DMS114 treated with DMSO at 0.1 percent for 48 hours (cell line): Measurements from ENCODE around the gene RAET1G.
"Not testable (repeated sequence)": the region's sequence is repeated elsewhere in the genome, so short reads cannot be mapped to it uniquely, and the experiment has no call there.

Experiments
- DNase-seq: peaks from one replicate; lab custom pipeline; 2025; ENCODE audit not compliant: unreplicated experiment; lab: John Stamatoyannopoulos, UW

RAET1G gene

GRCh38 chr6:149897855-149898744 lies 24.8 kb downstream of the RAET1G start, which contains the start of gene RAET1E:
RAET1E (minus strand) TSS chr6:149898113; CDS start chr6:149890901, 7,212 bp downstream.
- DNase-seq: no peak

- no peak for DNase-seq
Observed at GRCh38 chr6:149897015-149897697, 25.8 kb downstream of the RAET1G start.

- no peak for DNase-seq
Observed at GRCh38 chr6:149896491-149896890, 26.4 kb downstream of the RAET1G start.

GRCh38 chr6:149895833-149896271 lies 27.1 kb downstream of the RAET1G start:
- DNase-seq: no peak

- DNase-seq: no peak
Observed at GRCh38 chr6:149895048-149895590, 27.8 kb downstream of the RAET1G start.

- not testable (repeated sequence) for DNase-seq
Observed at GRCh38 chr6:149891864-149892263, 31.1 kb downstream of the RAET1G start.

- no peak for DNase-seq
Observed at GRCh38 chr6:149891259-149891658, 31.7 kb downstream of the RAET1G start.

- DNase-seq: no peak
Observed at GRCh38 chr6:149890629-149891045, 32.3 kb downstream of the RAET1G start.

- DNase-seq: no peak
Observed at GRCh38 chr6:149889326-149889725, 33.6 kb downstream of the RAET1G start.

- no peak for DNase-seq
Observed at GRCh38 chr6:149888659-149889058, 34.3 kb downstream of the RAET1G start.

- DNase-seq: no peak
Observed at GRCh38 chr6:149888093-149888492, 34.8 kb downstream of the RAET1G start.

- DNase-seq: no peak
Observed at GRCh38 chr6:149887343-149887742, 35.6 kb downstream of the RAET1G start.

GRCh38 chr6:149885888-149886287 lies 37.0 kb downstream of the RAET1G start:
- DNase-seq: no peak

GRCh38 chr6:149884617-149885016 lies 38.3 kb downstream of the RAET1G start:
- DNase-seq: no peak

- no peak for DNase-seq
Observed at GRCh38 chr6:149884215-149884614, 38.7 kb downstream of the RAET1G start.

GRCh38 chr6:149881860-149882259 lies 41.1 kb downstream of the RAET1G start:
- DNase-seq: no peak

GRCh38 chr6:149881066-149881766 lies 41.7 kb downstream of the RAET1G start:
- DNase-seq: no peak

GRCh38 chr6:149877659-149878058 lies 45.3 kb downstream of the RAET1G start:
- no peak for DNase-seq

GRCh38 chr6:149876241-149876933 lies 46.5 kb downstream of the RAET1G start:
- DNase-seq: no peak

GRCh38 chr6:149872233-149872632 lies 50.7 kb downstream of the RAET1G start:
- DNase-seq: no peak

GRCh38 chr6:149871182-149871581 lies 51.7 kb downstream of the RAET1G start:
- no peak for DNase-seq
